GM21447 (cell line): ENCODE data around the gene ELP4.
"Not testable (repeated sequence)": the region's sequence is repeated elsewhere in the genome, so short reads cannot be mapped to it uniquely, and the experiment has no call there.

Experiments
- ATAC-seq: cut with Tn5 transposase; IDR thresholded peaks from one replicate; pipeline ENCODE4 v1.9.1; 2021; ENCODE audit not compliant: unreplicated experiment

Gene ELP4

DNA sequence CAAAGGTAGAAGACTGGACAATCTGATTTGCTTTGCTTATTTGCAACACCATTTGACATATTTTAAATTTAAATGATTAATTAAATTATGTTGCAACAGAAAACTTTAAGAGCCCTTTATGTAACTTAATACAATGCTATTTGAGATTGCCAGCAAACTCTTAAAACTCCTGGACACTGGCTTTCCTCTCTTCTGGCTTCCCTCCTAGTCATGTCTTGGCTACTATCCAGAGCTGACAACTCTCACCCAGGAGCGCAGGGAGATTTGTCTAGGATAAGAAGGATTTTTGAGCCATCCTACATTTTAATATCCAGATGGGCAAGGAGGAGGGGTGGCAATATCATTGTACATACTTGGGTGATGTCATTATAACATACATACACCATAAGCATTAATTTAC, 134.3 kb downstream of the ELP4 start:
- ATAC-seq: no peak

DNA sequence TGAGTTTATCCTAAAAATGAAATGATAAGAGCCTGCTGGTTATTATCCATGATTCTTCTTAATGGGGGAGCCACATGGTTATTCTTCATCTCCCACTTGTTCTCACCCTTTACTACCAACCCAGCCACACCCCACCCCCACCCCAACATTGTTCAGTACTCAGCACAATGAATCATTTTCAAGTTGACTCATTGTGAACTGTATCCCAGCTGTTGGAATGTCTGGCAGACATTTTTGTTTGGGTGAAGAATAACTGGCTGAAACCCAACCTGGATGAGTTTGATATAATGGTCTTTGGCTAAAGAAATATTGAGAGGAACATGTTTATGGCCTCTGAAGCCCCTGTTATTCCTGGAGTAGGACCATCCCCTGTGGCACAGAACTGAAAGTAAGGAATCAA, 136.2 kb downstream of the ELP4 start:
- no peak for ATAC-seq

DNA sequence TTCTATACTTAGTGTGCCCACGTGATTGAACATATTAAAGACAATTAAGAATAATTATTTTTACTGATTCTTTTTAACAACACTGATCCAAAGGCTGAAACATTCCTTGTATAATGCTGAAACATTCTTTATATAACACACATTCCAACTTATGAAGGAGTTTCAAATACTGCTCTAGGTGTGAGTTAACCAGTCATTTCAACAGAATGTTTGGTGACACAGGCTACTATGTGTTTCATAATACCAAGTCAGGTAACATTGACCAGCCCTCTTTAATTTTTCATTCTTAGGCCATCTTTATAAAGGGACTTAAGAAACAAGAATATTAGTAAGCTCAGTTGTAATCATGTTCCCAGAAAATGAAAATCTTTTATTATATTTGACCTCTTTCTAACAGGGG, 136.6 kb downstream of the ELP4 start:
- ATAC-seq: no peak

DNA sequence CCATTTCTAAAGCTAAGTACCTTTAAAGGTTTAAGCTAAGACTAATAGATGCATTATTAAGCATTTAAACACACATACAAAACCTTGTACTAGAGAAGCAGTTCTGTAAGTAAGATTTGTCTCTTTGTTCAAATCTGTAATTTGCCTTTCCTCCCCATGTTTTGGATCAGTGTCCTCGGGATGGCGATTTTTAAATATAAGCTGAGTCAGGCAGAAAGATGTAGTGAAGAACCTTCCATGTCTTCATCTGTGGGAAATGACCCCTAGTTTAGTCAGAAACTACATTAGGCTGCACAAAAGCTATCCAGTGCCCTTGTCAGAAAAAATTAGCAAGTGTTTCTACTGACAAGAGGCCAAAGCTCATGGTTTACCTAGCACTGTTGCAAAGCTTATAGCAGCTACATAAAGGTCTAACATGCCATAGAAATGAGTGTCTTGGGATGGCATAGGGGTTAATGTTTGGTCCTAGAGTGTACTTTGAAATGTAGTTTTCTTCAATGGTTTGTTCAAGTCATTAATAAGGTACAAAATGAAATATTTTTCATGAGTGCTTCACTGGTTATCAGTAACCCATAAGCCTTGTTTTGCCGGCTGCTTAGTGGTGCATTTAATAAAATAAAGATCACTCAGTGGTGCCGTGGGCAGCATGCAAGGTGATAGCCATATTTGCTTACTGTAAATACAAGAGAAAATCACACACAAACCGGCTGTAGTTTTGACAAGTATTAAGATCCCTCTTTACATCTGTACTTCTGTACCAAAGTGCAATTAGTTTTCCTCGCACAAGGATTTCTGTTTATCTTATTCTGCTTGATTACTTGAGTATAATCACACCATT, 139.8 kb downstream of the ELP4 start:
- no peak for ATAC-seq

DNA sequence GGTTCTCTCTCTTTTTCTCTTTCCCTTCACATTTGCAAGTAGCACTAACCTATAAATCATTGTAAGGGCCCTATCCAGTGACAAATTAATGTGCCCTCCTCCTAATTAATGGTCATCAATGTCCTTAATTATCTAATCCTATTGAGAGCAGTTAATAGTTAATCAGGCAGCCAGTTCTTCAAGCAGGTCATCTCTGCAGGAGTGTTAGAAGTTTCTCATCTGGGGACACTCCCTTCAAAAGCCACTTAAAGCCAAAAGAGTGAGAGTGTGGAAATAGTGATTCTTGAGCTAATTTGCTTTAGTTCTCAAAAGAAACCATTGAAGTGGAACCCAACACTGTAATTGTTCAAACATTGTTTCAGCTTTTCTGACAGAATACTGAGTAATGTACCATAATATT, 141.6 kb downstream of the ELP4 start:
- peak; percentile 61 for ATAC-seq

DNA sequence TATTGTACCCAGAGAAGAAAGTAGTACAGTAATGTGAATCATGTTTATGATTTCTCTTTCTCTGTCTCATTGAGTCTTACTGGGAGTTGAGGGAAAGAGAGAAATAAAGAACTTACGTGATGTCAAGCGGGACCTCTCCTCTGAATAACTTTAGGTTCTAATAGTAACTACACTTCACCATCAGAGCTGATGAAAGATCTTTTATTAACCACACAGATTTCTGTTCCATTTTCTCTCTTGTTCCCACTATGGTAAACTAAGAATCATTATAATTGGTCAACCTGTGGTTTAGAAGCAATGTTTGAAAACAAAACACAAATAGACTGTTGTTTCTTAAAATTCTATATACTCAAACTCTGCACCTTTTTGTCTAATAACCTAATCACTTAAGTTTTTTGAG, 142.3 kb downstream of the ELP4 start:
- peak; percentile 60 for ATAC-seq

DNA sequence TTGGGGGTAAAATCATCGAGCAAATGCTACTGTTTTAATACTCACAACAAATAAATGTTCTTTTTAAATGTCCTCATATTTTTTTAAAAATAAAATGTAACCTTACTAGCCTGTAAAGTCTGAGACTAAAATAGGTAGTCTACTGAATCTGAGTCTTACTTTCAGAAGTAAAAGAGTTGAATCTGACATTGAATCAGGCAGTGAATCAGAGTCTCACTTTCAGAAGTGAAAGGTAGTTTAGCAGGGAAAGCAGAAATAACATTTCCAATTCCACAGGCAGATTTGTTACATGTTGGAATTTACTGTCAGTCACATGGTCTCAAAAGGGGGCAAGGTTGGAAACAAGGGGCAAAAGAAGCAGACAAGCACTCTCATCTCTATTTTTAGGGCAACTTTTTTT, 143.0 kb downstream of the ELP4 start:
- ATAC-seq: peak; percentile 62

DNA sequence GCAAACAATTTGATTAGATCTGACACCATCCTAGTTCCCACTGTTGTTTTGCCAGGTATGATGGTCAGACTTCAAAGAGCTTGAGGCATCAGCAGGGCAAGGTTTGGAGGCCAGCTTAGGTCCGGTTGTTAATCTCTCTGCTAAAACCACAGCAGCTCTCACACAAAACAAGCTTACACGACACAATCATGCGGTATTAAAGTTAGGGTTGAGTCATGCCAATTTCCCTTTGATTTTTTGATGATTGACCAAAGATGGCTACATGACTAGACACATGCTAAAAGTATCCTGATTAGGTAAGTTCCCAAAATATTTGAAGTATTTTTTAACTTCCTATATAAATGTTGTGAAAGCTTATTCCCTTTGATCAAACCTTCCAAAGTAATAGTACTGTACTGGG, 145.9 kb downstream of the ELP4 start:
- no peak for ATAC-seq

DNA sequence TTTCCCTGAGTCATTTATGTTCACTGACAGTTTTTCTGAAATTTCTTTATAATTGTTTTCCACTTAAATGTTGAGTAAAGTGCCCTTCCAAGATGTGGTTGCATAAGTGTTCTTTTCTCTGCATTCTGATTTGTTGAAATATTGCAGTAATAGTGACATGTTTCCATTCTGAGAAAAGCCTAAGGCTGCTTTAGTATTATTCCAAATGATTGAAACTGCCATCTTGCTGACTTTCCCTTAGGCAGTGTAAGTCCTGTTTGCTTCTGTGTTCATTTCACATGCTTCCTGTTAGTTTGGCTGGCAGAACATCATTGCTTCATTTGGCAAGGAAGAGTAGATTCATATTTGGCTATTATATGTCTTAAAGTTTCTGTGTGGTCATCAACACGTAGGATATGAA, 146.5 kb downstream of the ELP4 start:
- no peak for ATAC-seq

DNA sequence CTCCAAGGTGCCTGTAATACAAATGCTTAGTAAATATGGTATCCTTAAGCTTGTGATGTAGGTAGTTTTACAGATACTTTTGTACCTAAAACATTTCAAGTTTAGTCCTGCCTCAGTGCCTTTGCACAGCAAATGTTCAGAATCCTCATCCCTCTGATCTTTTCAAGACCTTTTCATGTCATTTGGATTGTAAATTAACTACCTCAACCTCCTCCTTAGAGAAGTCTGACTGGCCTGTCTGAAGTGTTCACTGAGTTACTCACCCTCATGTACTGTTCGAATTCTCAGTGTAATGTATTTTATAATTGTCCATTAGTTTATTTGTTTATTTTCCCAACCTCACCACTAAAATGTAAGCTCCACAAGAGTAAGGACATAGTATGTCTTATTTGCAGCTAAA, 147.5 kb downstream of the ELP4 start:
- ATAC-seq: no peak

DNA sequence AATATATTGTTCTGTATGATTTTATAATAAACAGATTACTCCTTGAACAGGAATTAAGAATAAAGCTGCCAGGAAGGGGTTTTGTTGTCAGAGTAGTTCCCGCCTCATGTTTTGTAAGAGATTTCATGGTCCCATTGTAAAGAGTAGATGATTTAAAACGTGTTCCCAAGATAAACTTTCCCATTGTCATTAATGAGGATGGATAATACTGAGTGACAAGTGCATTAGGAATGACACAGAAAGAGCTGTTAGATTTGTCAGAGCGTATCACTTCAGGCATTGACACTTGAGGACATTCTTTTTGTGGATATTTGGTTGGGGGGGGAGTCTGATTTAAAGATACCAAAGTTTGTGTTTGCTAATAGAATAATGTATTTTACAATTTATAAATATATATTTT, 154.6 kb downstream of the ELP4 start:
- ATAC-seq: no peak

DNA sequence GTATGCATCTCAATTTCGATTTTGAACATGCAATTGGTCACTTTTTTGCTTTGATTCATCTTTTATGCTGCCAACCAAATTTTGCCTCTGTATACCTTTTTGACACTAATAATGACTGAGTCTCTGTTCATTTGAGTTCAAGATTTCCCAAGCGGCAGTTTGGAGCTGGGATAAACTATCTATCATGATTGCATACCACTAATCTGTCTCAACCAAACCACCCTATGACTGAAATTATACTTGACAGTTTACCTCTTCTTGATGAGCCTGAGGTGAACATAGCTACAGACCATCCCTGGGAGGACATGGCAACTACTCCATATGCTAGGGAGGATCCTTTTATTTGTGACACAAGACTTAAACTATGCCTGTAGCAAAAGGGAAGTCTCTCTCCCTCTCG, 155.4 kb downstream of the ELP4 start:
- no peak for ATAC-seq

DNA sequence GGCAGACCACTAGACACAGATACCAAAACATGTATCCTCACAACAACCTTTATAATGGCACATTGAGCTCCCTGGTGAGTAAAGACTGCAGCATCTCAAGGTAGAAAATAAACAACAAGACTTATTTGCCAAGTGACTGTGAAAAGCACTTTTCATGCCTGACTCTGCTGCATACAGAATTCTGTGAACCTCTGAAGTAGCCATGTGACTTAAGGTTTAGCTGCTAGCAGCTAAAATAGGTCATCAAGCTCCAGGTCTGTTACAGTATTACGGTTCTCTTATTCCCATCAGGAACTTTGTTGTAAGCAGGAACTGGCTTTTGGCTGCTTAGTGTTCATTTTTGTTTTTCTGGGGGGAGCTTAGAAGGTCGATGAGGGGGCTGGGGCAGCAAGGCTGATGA, 162.1 kb downstream of the ELP4 start:
- ATAC-seq: no peak

DNA sequence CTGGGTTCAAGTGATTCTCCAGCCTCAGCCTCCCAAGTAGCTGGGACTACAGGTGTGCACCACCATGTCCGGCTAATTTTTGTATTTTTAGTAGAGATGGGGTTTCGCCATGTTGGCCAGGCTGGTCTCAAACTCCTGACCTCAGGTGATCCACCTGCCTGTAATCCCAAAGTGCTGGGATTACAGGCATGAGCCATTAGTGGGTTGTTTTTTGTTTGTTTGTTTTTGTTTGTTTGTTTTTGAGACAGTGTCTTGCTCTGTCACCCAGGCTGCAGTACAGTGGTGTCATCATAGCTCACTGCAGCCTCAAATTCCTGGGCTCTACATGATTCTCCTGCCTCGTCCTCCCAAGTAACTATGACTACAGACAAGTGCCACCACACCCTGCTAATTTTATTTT, 163.5 kb downstream of the ELP4 start:
- not testable (repeated sequence) for ATAC-seq

DNA sequence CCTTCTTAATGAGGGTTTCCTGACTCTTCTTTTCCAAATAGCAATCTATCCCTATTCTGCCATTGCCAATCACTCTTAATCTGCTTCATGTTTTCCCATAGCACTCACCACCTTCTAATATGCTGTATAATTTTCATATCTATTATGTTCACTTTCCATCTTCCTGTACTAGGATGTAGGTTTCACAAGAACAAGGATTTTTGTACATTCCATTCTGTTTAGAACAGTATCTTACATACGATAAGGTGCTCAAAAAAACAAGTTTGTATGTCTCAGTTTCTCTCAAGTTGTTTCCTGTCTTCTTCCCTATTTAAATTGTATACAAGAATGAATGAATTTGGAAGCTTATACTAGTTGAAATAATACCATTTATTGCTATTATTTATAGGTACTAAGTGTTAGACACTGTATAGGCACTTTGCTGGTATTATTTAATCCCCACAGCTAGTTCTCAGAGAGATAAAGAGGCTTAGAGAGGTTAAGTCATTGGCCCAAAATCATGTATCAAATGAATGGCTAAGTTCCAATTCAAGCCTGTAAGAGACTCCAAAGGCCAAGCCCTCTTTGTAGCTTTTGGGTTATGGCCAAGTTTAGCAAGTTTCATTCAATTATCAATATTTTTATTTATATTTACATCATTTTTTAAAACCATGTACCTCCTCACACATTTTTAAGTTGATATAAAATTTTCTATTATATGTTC, 166.9 kb downstream of the ELP4 start:
- no peak for ATAC-seq

DNA sequence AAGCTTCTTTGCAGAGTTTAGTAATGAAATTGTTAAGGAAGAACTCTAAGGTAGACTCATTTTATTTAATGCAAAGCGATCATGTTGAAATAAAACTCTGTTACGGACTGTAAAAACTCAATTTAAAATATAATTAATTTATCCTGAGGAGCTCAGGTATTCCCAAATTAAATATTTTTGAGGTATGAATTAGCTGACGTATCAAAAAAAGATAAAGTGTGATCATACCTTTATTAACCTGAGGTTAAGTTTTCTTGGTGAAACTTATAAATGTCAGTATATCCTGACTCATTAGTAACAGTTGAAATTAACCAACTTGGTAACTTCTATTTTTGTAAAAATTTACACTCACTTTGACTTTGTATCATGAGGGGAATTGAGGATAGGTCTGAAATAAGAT, 171.2 kb downstream of the ELP4 start:
- ATAC-seq: no peak

DNA sequence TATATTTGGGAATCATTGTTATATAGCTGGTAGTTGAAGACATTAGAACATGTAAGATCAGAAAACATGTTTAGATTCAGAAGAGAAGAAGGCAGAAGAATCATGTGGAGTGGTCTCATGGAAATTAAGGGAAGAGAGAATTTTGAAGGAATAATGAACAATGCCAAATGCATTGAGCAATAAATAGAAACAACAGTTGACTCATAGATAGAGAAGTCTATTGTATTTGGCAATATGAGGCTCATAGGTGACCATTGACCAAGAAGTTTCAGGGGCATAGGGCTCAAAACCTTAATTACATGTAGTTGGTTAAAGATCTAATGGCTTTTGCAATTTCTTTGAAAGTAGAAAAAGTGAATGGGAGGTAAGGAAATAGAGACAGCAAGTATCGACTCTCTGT, 177.7 kb downstream of the ELP4 start:
- no peak for ATAC-seq

DNA sequence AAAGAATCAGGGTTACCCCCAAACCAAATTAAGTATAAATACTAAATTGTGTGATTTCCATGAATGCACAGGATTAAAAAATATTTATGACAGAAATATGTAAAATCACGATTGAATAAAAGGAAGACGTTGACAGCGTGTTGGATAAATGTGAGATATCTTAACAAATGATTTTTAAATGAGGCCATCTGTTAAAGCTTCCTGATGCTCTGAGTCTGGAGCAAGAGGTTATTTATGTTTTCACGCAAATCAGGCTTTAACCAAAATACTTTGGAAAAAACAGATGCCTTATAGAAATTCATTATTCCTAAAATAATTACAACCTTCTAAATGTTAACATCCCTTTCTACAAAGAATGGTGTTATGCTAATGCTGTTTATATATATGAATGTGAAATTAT, 178.3 kb downstream of the ELP4 start:
- ATAC-seq: no peak

DNA sequence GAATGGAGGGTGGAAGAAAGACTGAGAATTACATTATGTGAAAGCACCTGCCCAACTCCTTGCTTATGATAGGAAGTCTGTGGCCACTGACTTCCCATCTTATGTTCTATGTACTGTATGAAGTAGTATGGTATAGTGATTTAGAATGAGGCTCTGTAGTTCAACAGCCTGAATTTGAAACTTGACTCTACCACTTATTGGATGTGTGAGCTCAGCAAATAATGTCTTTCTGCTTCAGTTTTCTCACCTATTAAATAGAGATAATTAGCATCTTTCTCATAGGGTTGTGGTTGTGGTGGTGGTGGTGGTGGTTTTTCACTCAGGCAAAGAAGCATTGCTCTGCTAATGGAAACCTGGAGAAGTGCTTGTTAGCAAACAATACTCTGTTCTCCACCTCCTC, 180.0 kb downstream of the ELP4 start:
- no peak for ATAC-seq

DNA sequence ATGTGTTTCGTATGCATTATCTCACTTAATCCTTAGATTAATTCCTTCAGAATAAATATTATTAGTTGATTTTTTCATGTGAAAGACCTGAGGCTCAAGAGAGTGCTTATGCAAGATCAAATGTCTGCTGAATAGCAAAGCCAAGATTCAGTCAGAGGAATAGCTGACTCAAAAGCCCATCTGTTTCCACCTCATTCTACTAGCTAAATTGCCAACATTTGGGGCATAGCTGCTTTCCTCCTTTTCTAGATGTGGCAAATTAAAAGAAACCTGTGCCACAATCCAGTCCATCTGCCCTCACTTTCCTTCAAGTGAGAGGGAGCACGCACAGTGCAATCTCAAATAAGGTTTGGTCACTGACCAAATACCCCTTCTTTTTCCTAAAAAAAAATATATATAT, 180.5 kb downstream of the ELP4 start:
- ATAC-seq: no peak

DNA sequence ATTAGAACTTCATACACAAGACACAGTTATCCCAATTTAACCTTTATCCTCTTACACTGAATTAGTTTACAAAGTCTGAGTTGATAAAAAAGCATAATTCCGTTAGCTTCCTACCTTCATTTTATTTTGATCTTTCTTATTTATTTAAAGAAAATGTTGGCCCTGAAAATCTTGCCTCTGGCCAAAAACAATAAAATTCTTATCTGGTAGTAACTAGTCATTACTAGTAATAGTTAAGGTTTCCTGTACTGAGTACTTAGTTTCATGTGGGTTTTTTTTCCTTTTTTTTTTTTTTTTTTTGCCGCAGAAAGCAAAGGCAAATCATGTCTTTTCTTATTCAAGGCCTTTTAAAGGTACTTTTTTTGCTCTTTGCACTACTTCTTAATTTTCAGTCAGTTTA, 180.9 kb downstream of the ELP4 start:
- no peak for ATAC-seq

DNA sequence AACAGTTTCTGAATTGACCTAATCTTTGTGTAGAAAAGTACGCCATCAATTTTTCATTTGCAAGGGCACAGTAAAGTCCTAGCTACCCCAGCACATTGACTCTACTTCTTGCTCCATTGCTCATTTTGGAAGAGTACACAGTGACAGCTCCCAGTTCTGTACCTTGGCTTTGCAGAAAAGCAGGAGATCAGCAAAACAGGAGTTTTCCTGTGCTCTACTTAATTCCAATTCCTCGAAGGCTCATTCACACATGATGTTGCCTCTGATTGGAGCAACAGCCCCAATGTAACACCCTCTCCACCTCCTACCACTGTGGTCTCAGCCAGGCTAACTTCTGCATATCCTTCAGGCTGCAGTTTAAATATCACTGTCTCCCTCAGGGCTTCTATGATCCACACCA, 182.9 kb downstream of the ELP4 start:
- ATAC-seq: no peak

DNA sequence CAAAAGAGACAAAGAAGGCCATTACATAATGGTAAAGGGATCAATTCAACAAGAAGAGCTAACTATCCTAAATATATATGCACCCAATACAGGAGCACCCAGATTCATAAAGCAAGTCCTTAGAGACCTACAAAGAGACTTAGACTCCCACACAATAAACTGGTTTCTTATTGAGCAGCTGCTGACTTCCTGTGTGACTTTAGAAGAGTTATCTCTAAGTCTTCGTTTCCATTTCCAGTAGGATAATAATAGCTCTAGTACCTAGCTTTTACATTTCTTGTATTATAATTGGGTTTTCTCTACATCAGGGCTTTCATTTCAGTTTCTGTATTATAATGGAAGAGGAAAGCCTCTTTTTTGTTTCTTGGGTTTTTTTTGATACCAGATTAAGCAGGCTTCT, 187.5 kb downstream of the ELP4 start:
- ATAC-seq: peak; percentile 97
